H1 (cell line): Measurements from ENCODE around the gene RBM18. TPM values are rescaled to one million over a fixed set of nuclear protein-coding genes. Genes with fewer than 3 reads are reported as not detected.

Experiments
- CTCF ChIA-PET: fragments of 300-600 bp; sonication (Branson Sonifier 250); formaldehyde crosslinking; loops from one replicate; lab custom pipeline; 2021; ENCODE audit not compliant: partially characterized antibody; lab: Charles Lee
- POLR2A ChIA-PET: fragments of 300-600 bp; sonication (Branson Sonifier 250); formaldehyde crosslinking; loops from one replicate; lab custom pipeline; 2021; ENCODE audit warnings: inconsistent platforms; ENCODE audit not compliant: partially characterized antibody; lab: Charles Lee
- DNase-seq, 2 experiments: peaks; one replicate each; pipeline versions ENCODE4 v3.0.0 to v3.0.0-alpha.2; 2010 to 2022; ENCODE audit warnings: low spot score in 2 of 2, low read depth in 1 of 2, mixed read lengths in 1 of 2
- FAIRE-seq: peaks from 2 replicates; lab custom pipeline; 2011; peaks lifted over from hg19 to GRCh38; lab: Jason Lieb, UNC
- H2AFZ ChIP-seq: 2 replicates; pipeline ENCODE4 v1.8.1; 2012; ENCODE audit warnings: low read length, inconsistent platforms
- H2AK5ac ChIP-seq: 2 replicates; pipeline ENCODE4 v1.6.1; 2013; ENCODE audit warnings: low read depth, low read length
- H2BK120ac ChIP-seq: replicated peaks from 2 replicates; pipeline ENCODE3; 2013; ENCODE audit warnings: low read depth, low read length, inconsistent platforms
- H2BK12ac ChIP-seq: 2 replicates; pipeline ENCODE4 v1.6.1; 2013; ENCODE audit warnings: low read depth, low read length
- H2BK15ac ChIP-seq: 2 replicates; pipeline ENCODE4 v1.6.1; 2013; ENCODE audit warnings: low read length
- H2BK20ac ChIP-seq: 2 replicates; pipeline ENCODE4 v1.6.1; 2013; ENCODE audit warnings: low read length
- H2BK5ac ChIP-seq: 2 replicates; pipeline ENCODE4 v1.6.1; 2013; ENCODE audit warnings: low read depth, low read length
- H3K14ac ChIP-seq: 2 replicates; pipeline ENCODE4 v1.6.1; 2013; ENCODE audit warnings: inconsistent platforms; ENCODE audit not compliant: insufficient read length
- H3K18ac ChIP-seq: 2 replicates; pipeline ENCODE4 v1.6.1; 2013; ENCODE audit warnings: low read length; ENCODE audit errors: extremely low read depth
- H3K23ac ChIP-seq: 2 replicates; pipeline ENCODE4 v1.6.1; 2013; ENCODE audit warnings: inconsistent platforms; ENCODE audit not compliant: insufficient read length
- H3K23me2 ChIP-seq: 2 replicates; pipeline ENCODE4 v1.6.1; 2013; ENCODE audit warnings: low read depth, low read length
- H3K27ac ChIP-seq: 2 replicates; pipeline ENCODE4 v1.6.1; 2011; ENCODE audit warnings: low read depth, low read length, inconsistent platforms
- H3K27me3 ChIP-seq, 4 experiments: replicated peaks in 1 of 4; 1 replicate in 1 of 4; 2 replicates in 3 of 4; pipeline versions ENCODE4 v1.6.1 to v1.8.1; 2011 to 2013; ENCODE audit warnings: low read length in 3 of 4, mild to moderate bottlenecking in 3 of 4, inconsistent platforms in 2 of 4, mixed read lengths in 2 of 4, moderate library complexity in 1 of 4; ENCODE audit not compliant: control insufficient read depth in 3 of 4, insufficient read depth in 3 of 4; ENCODE audit errors: extremely low read depth in 1 of 4
- H3K36me3 ChIP-seq, 4 experiments: 2 replicates each; pipeline versions ENCODE4 v1.6.1 to v1.8.1; 2011 to 2013; ENCODE audit warnings: mild to moderate bottlenecking in 4 of 4, low read length in 3 of 4, moderate library complexity in 2 of 4, control low read depth in 1 of 4, inconsistent platforms in 1 of 4; ENCODE audit not compliant: insufficient read depth in 4 of 4, control insufficient read depth in 2 of 4
- H3K4ac ChIP-seq: replicated peaks from 2 replicates; pipeline ENCODE3; 2013; ENCODE audit warnings: low read length, low read depth, mixed read lengths, inconsistent platforms; ENCODE audit not compliant: insufficient read length
- H3K4me1 ChIP-seq, 4 experiments: replicated peaks in 1 of 4; 1 replicate in 1 of 4; 2 replicates in 3 of 4; pipeline versions ENCODE4 v1.6.1 to v1.8.1; 2011 to 2013; ENCODE audit warnings: low read length in 3 of 4, inconsistent platforms in 2 of 4, mixed read lengths in 1 of 4; ENCODE audit not compliant: insufficient read depth in 4 of 4, control insufficient read depth in 3 of 4
- H3K4me2 ChIP-seq, 2 experiments: 2 replicates each; pipeline versions ENCODE4 v1.6.1 to v1.8.1; 2011 to 2013; ENCODE audit warnings: low read depth in 2 of 2, low read length in 2 of 2, control low read depth in 1 of 2, inconsistent platforms in 1 of 2, mild to moderate bottlenecking in 1 of 2; ENCODE audit not compliant: insufficient read depth in 1 of 2
- H3K4me3 ChIP-seq, 4 experiments: fragments of 200-600, 300-600 bp in 1 of 4; sonication (generic), shearing (Covaris generic), sonication (Bioruptor Twin) in 1 of 4; 2 replicates each; pipeline versions ENCODE4 v1.5.1 to v1.8.1; 2011 to 2016; ENCODE audit warnings: low read length in 4 of 4, low read depth in 3 of 4, control low read depth in 2 of 4, inconsistent platforms in 2 of 4, mild to moderate bottlenecking in 2 of 4, mixed read lengths in 1 of 4, moderate library complexity in 1 of 4; ENCODE audit not compliant: insufficient read depth in 2 of 4; ENCODE audit errors: extremely low read depth in 1 of 4
- H3K56ac ChIP-seq: replicated peaks from 2 replicates; pipeline ENCODE3; 2013; ENCODE audit warnings: low read depth, mild to moderate bottlenecking, mixed read lengths, low read length, inconsistent platforms; ENCODE audit not compliant: insufficient read length
- H3K79me1 ChIP-seq: 2 replicates; pipeline ENCODE4 v1.6.1; 2013; ENCODE audit warnings: low read depth, low read length, control low read depth
- H3K79me2 ChIP-seq, 2 experiments: 2 replicates each; pipeline versions ENCODE4 v1.6.1 to v1.8.1; 2012 to 2013; ENCODE audit warnings: low read length in 2 of 2, mild to moderate bottlenecking in 2 of 2, inconsistent platforms in 1 of 2; ENCODE audit not compliant: insufficient read depth in 2 of 2, control insufficient read depth in 1 of 2
- H3K9ac ChIP-seq, 4 experiments: replicated peaks in 1 of 4; 1 replicate in 1 of 4; 2 replicates in 3 of 4; pipeline versions ENCODE4 v1.6.1 to v1.8.1; 2011 to 2013; ENCODE audit warnings: low read depth in 3 of 4, low read length in 3 of 4, control low read depth in 2 of 4, mild to moderate bottlenecking in 2 of 4, moderate library complexity in 2 of 4, inconsistent platforms in 1 of 4; ENCODE audit errors: extremely low read depth in 1 of 4
- H3K9me3 ChIP-seq, 2 experiments: 2 replicates each; pipeline versions ENCODE4 v1.6.1 to v1.8.1; 2012 to 2013; ENCODE audit warnings: mild to moderate bottlenecking in 2 of 2, moderate library complexity in 2 of 2, control low read depth in 1 of 2, inconsistent platforms in 1 of 2, low read depth in 1 of 2, low read length in 1 of 2, mixed read lengths in 1 of 2; ENCODE audit not compliant: insufficient read depth in 2 of 2
- H4K20me1 ChIP-seq, 2 experiments: replicated peaks in 1 of 2; 2 replicates each; pipeline versions ENCODE3 to v1.8.1; 2011 to 2013; ENCODE audit warnings: inconsistent platforms in 2 of 2, low read length in 2 of 2, mild to moderate bottlenecking in 1 of 2; ENCODE audit not compliant: insufficient read depth in 2 of 2, control insufficient read depth in 1 of 2
- H4K5ac ChIP-seq: 2 replicates; pipeline ENCODE4 v1.6.1; 2013; ENCODE audit warnings: low read length, low read depth, mixed read lengths, inconsistent platforms; ENCODE audit not compliant: insufficient read length
- H4K8ac ChIP-seq: 2 replicates; pipeline ENCODE4 v1.8.0; 2013; ENCODE audit warnings: mild to moderate bottlenecking, moderate library complexity, low read length, inconsistent platforms; ENCODE audit not compliant: insufficient read depth; ENCODE audit errors: extremely low read depth
- H4K91ac ChIP-seq: replicated peaks from 2 replicates; pipeline ENCODE3; 2013; ENCODE audit warnings: low read length, mixed read lengths, inconsistent platforms; ENCODE audit not compliant: insufficient read length
- EGR1 ChIP-seq: IDR thresholded peaks from 2 replicates; pipeline ENCODE4 v1.6.1; 2011; ENCODE audit warnings: low read depth, low read length, borderline replicate concordance
- RFX5 ChIP-seq: IDR thresholded peaks from 2 replicates; pipeline ENCODE4 v1.6.1; 2011; ENCODE audit warnings: low read depth, low read length, improper control_type of control experiment, borderline replicate concordance
- TAF7 ChIP-seq: optimal IDR thresholded peaks from 2 replicates; pipeline ENCODE3; 2011; ENCODE audit warnings: low read depth, mild to moderate bottlenecking, inconsistent platforms, low read length, moderate library complexity, borderline replicate concordance
- TBP ChIP-seq: IDR thresholded peaks from 2 replicates; pipeline ENCODE4 v1.6.1; 2011; ENCODE audit warnings: low read depth, low read length, improper control_type of control experiment
- TCF12 ChIP-seq: IDR thresholded peaks from 2 replicates; pipeline ENCODE4 v1.6.1; 2011; ENCODE audit warnings: low read depth, mild to moderate bottlenecking, low read length
- WGBS, 2 experiments: shearing (Covaris generic) in 1 of 2; methylation state at CpG; one replicate each; pipeline versions ENCODE4 v1.1.6 to v1.1.7; 2013 to 2015; ENCODE audit warnings: low lambda C conversion rate in 2 of 2, mixed read lengths in 2 of 2, inconsistent platforms in 1 of 2, low coverage in 1 of 2, missing lambda C conversion rate in 1 of 2; ENCODE audit not compliant: insufficient replicate concordance in 2 of 2, insufficient coverage in 1 of 2, insufficient read length in 1 of 2; ENCODE audit errors: extremely low coverage in 1 of 2, missing lambda C conversion rate in 1 of 2; 5-methylcytosine and 5-hydroxymethylcytosine counted together
- polyA plus RNA-seq, 7 experiments: library from polyadenylated mRNA; depleted of rRNA in 3 of 7; stranded (reverse) in 5 of 7; unstranded in 2 of 7; fragments of >200 nt in 5 of 7; fragments of 200-250 nt in 2 of 7; gene quantifications; 1 replicate in 5 of 7; 2 replicates in 1 of 7; 4 replicates in 1 of 7; pipeline versions ENCODE4 v1.2.1 to v1.2.3, GENCODE V29; 2011 to 2013; ENCODE audit warnings: missing spikeins in 2 of 7, mixed read lengths in 2 of 7
- total RNA-seq: library from RNA; stranded (reverse); fragmentation: NEBNext Ultra II Directional; extraction: Animal tissue kit (Norgen Biotek cat#: 25700); gene quantifications from 2 replicates; pipeline ENCODE4 v1.2.1, GENCODE V29; 2021

The RBM18 gene
- total and polyA plus RNA-seq, 2 of the 8 experiments (the other 6 are each of a cell fraction or from before 2014, with no cell fraction given) = 5.9 to 14.3 TPM

DNA sequence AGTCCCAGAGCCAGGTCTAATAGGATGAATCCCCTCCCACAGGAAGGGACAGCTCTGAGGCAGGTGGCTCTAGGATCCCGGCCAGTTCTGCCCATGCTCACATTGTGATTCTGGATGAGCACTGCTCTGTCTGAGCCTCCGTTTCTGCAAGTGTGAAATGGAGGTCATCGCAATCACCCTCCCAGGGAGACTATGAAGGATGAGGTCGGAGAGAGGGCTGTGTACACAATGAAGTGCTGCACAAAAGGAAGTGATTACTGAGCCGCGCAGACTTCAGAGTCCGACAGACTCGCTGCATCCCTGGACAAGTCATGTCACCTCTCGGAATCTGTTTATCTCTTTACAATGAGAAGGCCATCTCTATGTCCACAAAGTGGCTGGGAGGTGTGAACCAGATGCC is 57.5 kb downstream of the RBM18 start:
- Histone ChIP-seq H3K79me1 (no peaks in the 10 kb centered on the region), H3K56ac (no peak overlapping the region), H3K14ac (no peak overlapping the region), H3K4ac (no peak overlapping the region), H3K27me3 (peaks cover 0 to 9% (median 8%) of the 10 kb centered on the region in 4 experiments; a peak in 6 of 7 replicates), H2BK120ac (no peak overlapping the region), H2AFZ (no peak overlapping the region), H3K9me3 (no peaks in the 10 kb centered on the region), H2BK15ac (0 out of 2 replicates have a peak overlapping the region, but pooled peaks have one; percentile 10), H3K27ac (no peak overlapping the region), H3K4me1 (peaks cover 0 to 11% (median 6%) of the 10 kb centered on the region in 4 experiments; a peak in 6 of 7 replicates), H2AK5ac (no peak overlapping the region), H2BK12ac (no peak overlapping the region), H3K4me3 (no peak overlapping the region), H3K18ac (no peak overlapping the region), H4K20me1 (no peaks in the 10 kb centered on the region), H4K91ac (no peak overlapping the region), H3K23ac (no peak overlapping the region), H4K8ac (no peak overlapping the region), H2BK5ac (no peak overlapping the region), H3K79me2 (no peaks in the 10 kb centered on the region), H4K5ac (no peak overlapping the region), H3K9ac (no peak overlapping the region), H3K36me3 (no peaks in the 10 kb centered on the region), H3K23me2 (no peaks in the 10 kb centered on the region), H2BK20ac (no peak overlapping the region), H3K4me2 (no peak overlapping the region)
- no peak for FAIRE-seq
- CTCF ChIA-PET = interaction anchor here (0.8 to 8.0 kb wide), 5 partner anchors 20 to 143 kb away, joined by 3 to 43 read pairs (median 4); no protein-coding TSS in a partner anchor
- DNase-seq = no peak
- POLR2A ChIA-PET = interaction anchor here (2.5 kb wide), 1 partner anchor 10 kb away, joined by 7 read pairs; no protein-coding TSS in a partner anchor
- TF ChIP-seq TAF7 (no peak), EGR1 (no peak), TBP (no peak), RFX5 (no peak), TCF12 (no peak)
- WGBS, 2 experiments = 88% methylated on average over 9 of the region's 9 CpGs; no CpG with 5 or more reads in 1 of the 2 experiments
